PC-3 (cell line): ENCODE data around the gene MAEA. TPM values are rescaled to one million over a fixed set of nuclear protein-coding genes. Genes with fewer than 3 reads are reported as not detected.

ENCODE experiments used
- ATAC-seq: fragments of 200-7000 bp; cut with Tn5 transposase; 2 replicates; pipeline ENCODE4 v1.9.1; 2020; ENCODE audit warnings: mild to moderate bottlenecking, moderate library complexity
- BruUV-seq: library from RNA; stranded (reverse); fragments of 400-500 nt; replicated peaks from 2 replicates; lab custom pipeline; 2021; lab: Mats Ljungman, UMichigan
- CTCF ChIA-PET: fragments of 300-600 bp; sonication (Branson Sonifier 250); formaldehyde crosslinking; loops from one replicate; lab custom pipeline; 2022; ENCODE audit warnings: antibody characterized with exemption; lab: Charles Lee
- POLR2A ChIA-PET: fragments of 300-600 bp; sonication (Branson Sonifier 250); formaldehyde crosslinking; loops from one replicate; lab custom pipeline; 2022; ENCODE audit warnings: antibody characterized with exemption; ENCODE audit not compliant: unreplicated experiment; lab: Charles Lee
- DNase-seq: peaks from one replicate; pipeline ENCODE4 v3.0.0-alpha.2; 2015
- H2AFZ ChIP-seq: fragments of 300-600 bp; sonication (generic); 2 replicates; pipeline ENCODE4 v1.6.0; 2016; ENCODE audit warnings: antibody characterized with exemption, low read length
- H3F3A ChIP-seq: fragments of 300-600 bp; sonication (generic); one replicate; pipeline ENCODE4 v1.6.0; 2017; ENCODE audit warnings: antibody characterized with exemption, low read length, control low read depth, mild to moderate bottlenecking; ENCODE audit not compliant: unreplicated experiment
- H3K27ac ChIP-seq: fragments of 300-600 bp; sonication (generic); 2 replicates; pipeline ENCODE4 v1.5.1; 2016; ENCODE audit warnings: mild to moderate bottlenecking, low read length
- H3K27me3 ChIP-seq: fragments of 300-600 bp; sonication (generic); 2 replicates; pipeline ENCODE4 v1.6.1; 2016; ENCODE audit warnings: low read length, mixed read lengths
- H3K36me3 ChIP-seq: fragments of 300-600 bp; sonication (generic); 2 replicates; pipeline ENCODE4 v1.6.1; 2016; ENCODE audit warnings: low read depth, mixed run types, low read length, mixed read lengths
- H3K4me1 ChIP-seq: fragments of 300-600 bp; sonication (generic); 2 replicates; pipeline ENCODE4 v1.5.1; 2016; ENCODE audit warnings: low read length; ENCODE audit not compliant: insufficient read depth
- H3K4me2 ChIP-seq: fragments of 300-600 bp; sonication (generic); 2 replicates; pipeline ENCODE4 v1.6.0; 2016; ENCODE audit warnings: low read length
- H3K4me3 ChIP-seq: fragments of 300-600 bp; sonication (generic); 2 replicates; pipeline ENCODE4 v1.5.1; 2016; ENCODE audit warnings: mild to moderate bottlenecking, low read length, mixed read lengths
- H3K79me2 ChIP-seq: fragments of 300-600 bp; sonication (generic); 2 replicates; pipeline ENCODE4 v1.6.1; 2017; ENCODE audit warnings: low read length, mixed read lengths
- H3K9ac ChIP-seq: fragments of 300-600 bp; sonication (generic); 2 replicates; pipeline ENCODE4 v1.6.0; 2016; ENCODE audit warnings: mild to moderate bottlenecking, low read length
- H3K9me2 ChIP-seq: fragments of 300-600 bp; sonication (generic); replicated peaks from 2 replicates; pipeline ENCODE4 v1.6.1; 2016; ENCODE audit warnings: mixed run types, low read length, mixed read lengths
- H3K9me3 ChIP-seq: fragments of 300-600 bp; sonication (generic); 2 replicates; pipeline ENCODE4 v1.6.1; 2016; ENCODE audit warnings: low read length, mixed read lengths
- H4K20me1 ChIP-seq: fragments of 300-600 bp; sonication (generic); 2 replicates; pipeline ENCODE4 v1.6.1; 2016; ENCODE audit warnings: low read length, mixed read lengths
- CTCF ChIP-seq: fragments of 300-600 bp; sonication (generic); conservative IDR thresholded peaks from 2 replicates; pipeline ENCODE4 v1.5.1; 2017; ENCODE audit warnings: antibody characterized with exemption, low read depth, mild to moderate bottlenecking, low read length
- EZH2 ChIP-seq: fragments of 300-600 bp; sonication (generic); IDR thresholded peaks from one replicate; pipeline ENCODE4 v1.6.1; 2017; ENCODE audit warnings: antibody characterized with exemption, mild to moderate bottlenecking, low read length; ENCODE audit not compliant: unreplicated experiment
- EZH2phosphoT487 ChIP-seq: fragments of 300-600 bp; sonication (generic); IDR thresholded peaks from 2 replicates; pipeline ENCODE4 v1.6.1; 2018; ENCODE audit warnings: mild to moderate bottlenecking, antibody characterized with exemption, low read length, borderline replicate concordance
- intact Hi-C: fragments of 100-400 bp; cut with micrococcal nuclease; formaldehyde crosslinking; loops from 2 replicates; pipeline ENCODE4 v1.9.0; 2023
- total RNA-seq: library from RNA; depleted of rRNA; stranded (reverse); fragments of >200 nt; gene quantifications from 2 replicates; pipeline ENCODE4 v1.2.3, GENCODE V29; 2014

Gene MAEA
- total RNA-seq, 1 experiment from 2014 or later, result 48.1 TPM

DNA sequence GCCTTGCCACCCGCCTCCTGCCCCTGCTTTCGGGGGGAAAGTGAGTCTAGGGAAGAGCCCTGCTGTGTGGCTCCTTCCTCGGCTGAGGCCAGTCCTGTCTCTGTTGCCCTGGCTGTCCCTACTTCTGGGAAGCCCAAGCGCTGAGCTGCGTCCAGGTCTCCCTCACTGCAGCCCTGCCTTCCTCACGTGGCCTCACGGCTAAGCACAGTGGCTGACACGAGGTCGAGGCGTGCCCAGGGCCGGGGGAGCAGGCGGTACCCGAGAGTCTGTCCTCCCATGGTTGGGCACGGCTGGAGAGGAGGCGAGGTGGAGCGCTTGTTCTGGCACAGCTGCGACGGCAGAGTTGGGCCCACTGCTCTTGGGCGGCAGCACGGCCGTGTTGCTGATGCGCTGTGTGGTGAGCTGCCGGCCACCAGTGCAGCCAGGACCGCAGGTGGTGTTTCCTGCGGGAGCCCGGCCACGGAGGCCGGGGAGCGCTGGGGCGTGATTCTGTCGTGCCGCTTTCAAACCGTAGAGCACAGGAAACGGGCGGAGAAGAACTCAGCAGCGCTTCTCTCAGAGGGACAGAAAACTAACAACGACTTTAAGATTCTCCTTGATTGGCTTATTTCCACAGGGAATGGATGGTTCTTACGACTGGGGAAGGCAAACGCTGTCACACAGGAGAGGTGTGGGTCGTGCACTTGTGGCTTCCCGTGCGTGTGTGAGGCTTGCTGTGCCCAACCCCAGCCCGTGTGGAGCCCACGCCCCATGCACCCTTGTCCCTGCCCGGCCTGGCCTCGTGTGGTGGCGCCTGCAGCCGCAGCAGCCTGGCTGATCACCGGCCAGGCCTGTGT lies 21.3 kb downstream of the MAEA start:
- peaks cover 3% of the 10 kb centered on the region; the same call in 1 of the 2 replicates for H3K36me3 ChIP-seq
- H2AFZ ChIP-seq, result no peak overlapping the region
- H3K9me3 ChIP-seq, result no peaks in the 10 kb centered on the region
- BruUV-seq, result no TSS peak
- CTCF ChIA-PET, result no interaction called here
- H3K79me2 ChIP-seq, result peaks cover 57% of the 10 kb centered on the region
- no peaks in the 10 kb centered on the region for H3K4me1 ChIP-seq
- H3K9me2 ChIP-seq, result no peaks in the 10 kb centered on the region
- TF ChIP-seq EZH2, result no peak
- TF ChIP-seq EZH2phosphoT487, result no peak
- no peak for TF ChIP-seq CTCF
- no peak overlapping the region for H3K27ac ChIP-seq
- POLR2A ChIA-PET, result no interaction called here
- no peak overlapping the region for H3K4me3 ChIP-seq
- H3K4me2 ChIP-seq, result no peak overlapping the region
- no peaks in the 10 kb centered on the region for H4K20me1 ChIP-seq
- DNase-seq (no peak), ATAC-seq (no peak)
- no peak overlapping the region for H3K9ac ChIP-seq
- H3F3A ChIP-seq, result no peaks in the 10 kb centered on the region
- no peaks in the 10 kb centered on the region for H3K27me3 ChIP-seq
- intact Hi-C loops, result no loop called here

DNA sequence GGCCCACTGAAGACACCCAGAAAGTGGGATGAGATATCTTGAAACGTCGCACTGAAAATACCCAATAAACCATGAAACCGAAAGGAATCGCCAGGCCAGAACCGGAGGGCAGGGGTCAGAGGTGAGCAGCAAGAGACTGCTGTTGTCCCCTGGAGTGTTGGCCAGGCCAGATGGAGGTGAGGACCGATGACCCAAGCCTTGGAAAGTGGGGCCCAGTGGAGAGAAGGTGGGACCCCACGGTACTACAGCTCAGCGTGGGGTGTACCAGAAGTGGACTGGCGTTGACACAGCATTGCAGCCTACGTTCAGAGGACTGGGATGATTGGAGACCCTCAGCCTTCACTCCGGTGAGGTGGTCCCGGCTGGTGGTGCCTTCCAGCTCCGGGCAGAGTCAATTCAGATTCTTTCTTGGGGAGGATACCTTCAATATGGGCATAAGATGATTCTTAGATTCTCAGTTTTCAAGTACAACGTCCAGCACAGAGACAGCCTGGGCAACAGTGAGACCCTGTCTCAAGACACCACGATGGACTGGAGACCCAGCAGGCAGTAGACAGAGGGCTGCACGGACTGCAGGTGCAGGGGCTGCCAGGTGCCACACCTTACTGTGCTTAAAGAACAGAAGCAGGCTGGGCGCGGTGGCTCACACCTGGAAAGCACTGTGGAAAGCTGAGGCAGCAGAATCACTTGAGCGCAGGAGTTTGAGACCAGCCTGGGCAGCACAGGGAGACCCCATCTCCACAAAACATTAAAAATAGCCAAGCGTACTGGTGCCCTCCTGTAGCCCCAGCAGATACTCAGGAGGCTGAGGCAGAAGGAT lies 23.3 kb downstream of the MAEA start:
- peaks cover 3% of the 10 kb centered on the region; the same call in 1 of the 2 replicates for H3K36me3 ChIP-seq
- no peak overlapping the region for H3K4me2 ChIP-seq
- H3K79me2 ChIP-seq, result peaks cover 37% of the 10 kb centered on the region
- DNase-seq (no peak), ATAC-seq (no peak)
- H3K4me3 ChIP-seq, result no peak overlapping the region
- CTCF ChIA-PET, result no interaction called here
- H3K9ac ChIP-seq, result no peak overlapping the region
- H3K27me3 ChIP-seq, result no peaks in the 10 kb centered on the region
- no peaks in the 10 kb centered on the region for H3K9me2 ChIP-seq
- POLR2A ChIA-PET, result no interaction called here
- H3K27ac ChIP-seq, result no peak overlapping the region
- H3K4me1 ChIP-seq, result no peaks in the 10 kb centered on the region
- no peak overlapping the region for H2AFZ ChIP-seq
- BruUV-seq, result no TSS peak
- TF ChIP-seq EZH2phosphoT487 (no peak), EZH2 (no peak), CTCF (no peak)
- H4K20me1 ChIP-seq, result no peaks in the 10 kb centered on the region
- no peaks in the 10 kb centered on the region for H3F3A ChIP-seq
- intact Hi-C loops, result no loop called here
- H3K9me3 ChIP-seq, result no peaks in the 10 kb centered on the region
